ENCODE data around the gene SULT1A1. TPM values are rescaled to one million over a fixed set of nuclear protein-coding genes. Genes with fewer than 3 reads are reported as not detected.

The SULT1A1 gene
- total and polyA plus RNA-seq, 2 of the 13 experiments (the other 11 are each of a cell fraction or from before 2014, with no cell fraction given), result 114 to 147 TPM

- TF ChIP-seq PAXIP1 (CRISPR knock-in tag; conservative IDR thresholded peaks at IDR 0.05), result peak; percentile 42; the same call in 1 of the 2 replicates
- TF ChIP-seq SMC3 (IDR thresholded peaks at IDR 0.05; ENCODE audit: low read length), result peak; percentile 44; the same call in 1 of the 2 replicates
- TF ChIP-seq, protein P1, sequence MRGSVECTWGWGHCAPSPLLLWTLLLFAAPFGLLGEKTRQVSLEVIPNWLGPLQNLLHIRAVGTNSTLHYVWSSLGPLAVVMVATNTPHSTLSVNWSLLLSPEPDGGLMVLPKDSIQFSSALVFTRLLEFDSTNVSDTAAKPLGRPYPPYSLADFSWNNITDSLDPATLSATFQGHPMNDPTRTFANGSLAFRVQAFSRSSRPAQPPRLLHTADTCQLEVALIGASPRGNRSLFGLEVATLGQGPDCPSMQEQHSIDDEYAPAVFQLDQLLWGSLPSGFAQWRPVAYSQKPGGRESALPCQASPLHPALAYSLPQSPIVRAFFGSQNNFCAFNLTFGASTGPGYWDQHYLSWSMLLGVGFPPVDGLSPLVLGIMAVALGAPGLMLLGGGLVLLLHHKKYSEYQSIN (CRISPR knock-in tag; IDR thresholded peaks at IDR 0.05; ENCODE audit: borderline replicate concordance), result no peak
- TF ChIP-seq PCBP2 (optimal IDR thresholded peaks at IDR 0.05; ENCODE audit: low read depth, low read length, poor library complexity, severe bottlenecking), result no peak
- TF ChIP-seq NAIF1 (CRISPR knock-in tag; IDR thresholded peaks at IDR 0.05; ENCODE audit: borderline replicate concordance), result no peak
- TF ChIP-seq MYPOP (CRISPR knock-in tag; IDR thresholded peaks at IDR 0.05), result peak; percentile 20; the same call in 1 of the 2 replicates
- no peak for TF ChIP-seq ZNF260 (CRISPR knock-in tag; IDR thresholded peaks at IDR 0.05; ENCODE audit: borderline replicate concordance, low read depth)
- TF ChIP-seq ETV6 (CRISPR knock-in tag; conservative IDR thresholded peaks at IDR 0.05), result no peak
- TF ChIP-seq SETDB1 (CRISPR knock-in tag; IDR thresholded peaks at IDR 0.05; ENCODE audit: borderline replicate concordance), result no peak
- no peak for TF ChIP-seq ZFP82 (CRISPR knock-in tag; IDR thresholded peaks at IDR 0.05; ENCODE audit: borderline replicate concordance)
- TF ChIP-seq CHCHD3 (CRISPR knock-in tag; IDR thresholded peaks at IDR 0.05), result no peak
- peak; percentile 64 for TF ChIP-seq XRCC5 (optimal IDR thresholded peaks at IDR 0.05; ENCODE audit: low read length)
- peak; percentile 89 for TF ChIP-seq ZNF770 (CRISPR knock-in tag; IDR thresholded peaks at IDR 0.05)
- no peak for TF ChIP-seq ZSCAN12 (CRISPR knock-in tag; IDR thresholded peaks at IDR 0.05)
- peak; percentile 23 for TF ChIP-seq ASH2L (IDR thresholded peaks at IDR 0.05; ENCODE audit: insufficient read length, low read depth, low read length)
- TF ChIP-seq ZC3H13 (CRISPR knock-in tag; IDR thresholded peaks at IDR 0.05), result no peak
- TF ChIP-seq HMG20A (CRISPR knock-in tag; IDR thresholded peaks at IDR 0.05; ENCODE audit: borderline replicate concordance), result peak; percentile 47; the same call in 1 of the 2 replicates
- TF ChIP-seq ZNF644 (CRISPR knock-in tag; IDR thresholded peaks at IDR 0.05; ENCODE audit: low read depth), result peak; percentile 64; the same call in 1 of the 2 replicates
- peak; percentile 65; the same call in 1 of the 2 replicates for TF ChIP-seq TBX2 (CRISPR knock-in tag; IDR thresholded peaks at IDR 0.05; ENCODE audit: borderline replicate concordance)
- TF ChIP-seq NPAS2 (CRISPR knock-in tag; IDR thresholded peaks at IDR 0.05; ENCODE audit: borderline replicate concordance), result no peak
- TF ChIP-seq, protein P2, sequence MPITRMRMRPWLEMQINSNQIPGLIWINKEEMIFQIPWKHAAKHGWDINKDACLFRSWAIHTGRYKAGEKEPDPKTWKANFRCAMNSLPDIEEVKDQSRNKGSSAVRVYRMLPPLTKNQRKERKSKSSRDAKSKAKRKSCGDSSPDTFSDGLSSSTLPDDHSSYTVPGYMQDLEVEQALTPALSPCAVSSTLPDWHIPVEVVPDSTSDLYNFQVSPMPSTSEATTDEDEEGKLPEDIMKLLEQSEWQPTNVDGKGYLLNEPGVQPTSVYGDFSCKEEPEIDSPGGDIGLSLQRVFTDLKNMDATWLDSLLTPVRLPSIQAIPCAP (CRISPR knock-in tag; IDR thresholded peaks at IDR 0.05; ENCODE audit: low read depth), result no peak
These were observed 12.1 kb downstream of the SULT1A1 start (continued) for GRCh38 chr16:28597692-28598261.
